DOHH2 (cell line): ENCODE results near the gene GABRA5.

Experiments
- CTCF ChIP-seq: fragments of 200-600 bp; sonication (generic); IDR thresholded peaks from one replicate; pipeline ENCODE4 v1.5.1; 2014; ENCODE audit warnings: antibody characterized with exemption, mild to moderate bottlenecking, low read depth, low read length; ENCODE audit not compliant: poor library complexity, severe bottlenecking
- EZH2phosphoT487 ChIP-seq: fragments of 200-600 bp; sonication (generic); IDR thresholded peaks from 2 replicates; pipeline ENCODE4 v1.6.1; 2017; ENCODE audit warnings: borderline replicate concordance, mild to moderate bottlenecking, antibody characterized with exemption, low read length, moderate library complexity, mixed read lengths

- TF ChIP-seq CTCF (no peak), EZH2phosphoT487 (no peak)
Measured at GRCh38 chr15:26890451-26890850, 23.6 kb downstream of the GABRA5 start.
